SK-N-SH treated with all-trans-retinoic acid at 6 μM for 48 hours (cell line): Measurements from ENCODE around the gene LPP.

Source experiments
- ATAC-seq: fragments of 200-7000 bp; cut with Tn5 transposase; 3 replicates; pipeline ENCODE4 v1.9.1; 2020; ENCODE audit warnings: mild to moderate bottlenecking, moderate library complexity
- ARNTL ChIP-seq: fragments of 450-650 bp; formaldehyde crosslinking; IDR thresholded peaks from 2 replicates; pipeline ENCODE4 v1.5.0; 2020; ENCODE audit warnings: low read depth, mild to moderate bottlenecking, moderate library complexity, borderline replicate concordance
- CREB5 ChIP-seq: fragments of 250-450 bp; sonication (Bioruptor Pico); IDR thresholded peaks from 2 replicates; pipeline ENCODE4 v1.5.1; 2020; ENCODE audit warnings: low read depth, mild to moderate bottlenecking, moderate library complexity
- CSDC2 ChIP-seq: fragments of 250-450 bp; sonication (Bioruptor Pico); IDR thresholded peaks from 2 replicates; pipeline ENCODE4 v1.5.0; 2020; ENCODE audit warnings: mild to moderate bottlenecking, moderate library complexity
- ISL1 ChIP-seq: fragments of 250-450 bp; sonication (Bioruptor Pico); IDR thresholded peaks from 2 replicates; pipeline ENCODE4 v2.1.2; 2022; ENCODE audit warnings: mild to moderate bottlenecking, moderate library complexity
- OSR1 ChIP-seq: fragments of 250-450 bp; sonication (Bioruptor Pico); IDR thresholded peaks from 2 replicates; pipeline ENCODE4 v1.8.0; 2022; ENCODE audit warnings: moderate library complexity, mild to moderate bottlenecking, inconsistent platforms
- PPARA ChIP-seq: fragments of 250-450 bp; sonication (Bioruptor Pico); IDR thresholded peaks from 2 replicates; pipeline ENCODE4 v1.5.0; 2020; ENCODE audit warnings: mild to moderate bottlenecking, borderline replicate concordance
- RARB ChIP-seq: fragments of 250-450 bp; sonication (Bioruptor Pico); IDR thresholded peaks from 2 replicates; pipeline ENCODE4 v1.8.0; 2021; ENCODE audit warnings: mild to moderate bottlenecking, moderate library complexity
- SNAI2 ChIP-seq: fragments of 250-450 bp; sonication (Bioruptor Pico); IDR thresholded peaks from 2 replicates; pipeline ENCODE4 v1.5.0; 2020; ENCODE audit warnings: mild to moderate bottlenecking, moderate library complexity
- TCF4 ChIP-seq: fragments of 250-450 bp; sonication (Bioruptor Pico); IDR thresholded peaks from 2 replicates; pipeline ENCODE4 v1.8.0; 2021; ENCODE audit warnings: mild to moderate bottlenecking, moderate library complexity, borderline replicate concordance
- TOX ChIP-seq: fragments of 250-450 bp; sonication (Bioruptor Pico); IDR thresholded peaks from 2 replicates; pipeline ENCODE4 v1.8.0; 2021; ENCODE audit warnings: mild to moderate bottlenecking, moderate library complexity, borderline replicate concordance
- ZC3H10 ChIP-seq: fragments of 250-450 bp; sonication (Bioruptor Pico); IDR thresholded peaks from 2 replicates; pipeline ENCODE4 v1.5.1; 2021; ENCODE audit warnings: mild to moderate bottlenecking, moderate library complexity
- ZFP3 ChIP-seq: fragments of 250-450 bp; sonication (Bioruptor Pico); IDR thresholded peaks from 2 replicates; pipeline ENCODE4 v1.5.0; 2020; ENCODE audit warnings: mild to moderate bottlenecking, moderate library complexity
- ZFP30 ChIP-seq: fragments of 450-650 bp; formaldehyde crosslinking; IDR thresholded peaks from 2 replicates; pipeline ENCODE4 v1.5.0; 2022; ENCODE audit warnings: mild to moderate bottlenecking, moderate library complexity
- ZNF565 ChIP-seq: fragments of 450-650 bp; formaldehyde crosslinking; conservative IDR thresholded peaks from 2 replicates; pipeline ENCODE4 v1.5.0; 2020; ENCODE audit warnings: low read depth, mild to moderate bottlenecking, moderate library complexity
- ZNF70 ChIP-seq: fragments of 450-650 bp; formaldehyde crosslinking; IDR thresholded peaks from 2 replicates; pipeline ENCODE4 v1.5.0; 2020; ENCODE audit warnings: mild to moderate bottlenecking, moderate library complexity
- ZNF8 ChIP-seq: fragments of 450-650 bp; formaldehyde crosslinking; IDR thresholded peaks from 2 replicates; pipeline ENCODE4 v1.5.0; 2020; ENCODE audit warnings: mild to moderate bottlenecking, moderate library complexity
- TF ChIP-seq, protein P1 (sequence below): fragments of 250-450 bp; sonication (Bioruptor Pico); IDR thresholded peaks from 2 replicates; pipeline ENCODE4 v1.8.0; 2021; ENCODE audit warnings: low read depth, mild to moderate bottlenecking, moderate library complexity, borderline replicate concordance
- TF ChIP-seq, protein P2 (sequence below): fragments of 250-450 bp; sonication (Bioruptor Pico); IDR thresholded peaks from 2 replicates; pipeline ENCODE4 v1.5.1; 2021; ENCODE audit warnings: mild to moderate bottlenecking, moderate library complexity
- TF ChIP-seq, protein P3 (sequence below): fragments of 250-450 bp; sonication (Bioruptor Pico); IDR thresholded peaks from 2 replicates; pipeline ENCODE4 v1.5.0; 2020; ENCODE audit warnings: mild to moderate bottlenecking, moderate library complexity

Gene LPP

GRCh38 chr3:188282871-188283270 is 128.9 kb downstream of the LPP start (continued):
- TF ChIP-seq, protein P1, sequence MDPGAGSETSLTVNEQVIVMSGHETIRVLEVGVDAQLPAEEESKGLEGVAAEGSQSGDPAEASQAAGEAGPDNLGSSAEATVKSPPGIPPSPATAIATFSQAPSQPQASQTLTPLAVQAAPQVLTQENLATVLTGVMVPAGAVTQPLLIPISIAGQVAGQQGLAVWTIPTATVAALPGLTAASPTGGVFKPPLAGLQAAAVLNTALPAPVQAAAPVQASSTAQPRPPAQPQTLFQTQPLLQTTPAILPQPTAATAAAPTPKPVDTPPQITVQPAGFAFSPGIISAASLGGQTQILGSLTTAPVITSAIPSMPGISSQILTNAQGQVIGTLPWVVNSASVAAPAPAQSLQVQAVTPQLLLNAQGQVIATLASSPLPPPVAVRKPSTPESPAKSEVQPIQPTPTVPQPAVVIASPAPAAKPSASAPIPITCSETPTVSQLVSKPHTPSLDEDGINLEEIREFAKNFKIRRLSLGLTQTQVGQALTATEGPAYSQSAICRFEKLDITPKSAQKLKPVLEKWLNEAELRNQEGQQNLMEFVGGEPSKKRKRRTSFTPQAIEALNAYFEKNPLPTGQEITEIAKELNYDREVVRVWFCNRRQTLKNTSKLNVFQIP (CRISPR knock-in tag), result no peak
- no peak for TF ChIP-seq ZFP30
- TF ChIP-seq, all 23 proteins: peak for 0

GRCh38 chr3:188283347-188283746 is 129.4 kb downstream of the LPP start:
- TF ChIP-seq TOX (CRISPR knock-in tag), result no peak
- TF ChIP-seq ZC3H10 (CRISPR knock-in tag), result no peak
- TF ChIP-seq PPARA (CRISPR knock-in tag), result no peak
- no peak for TF ChIP-seq ARNTL
- TF ChIP-seq CREB5, result no peak
- TF ChIP-seq, protein P2, sequence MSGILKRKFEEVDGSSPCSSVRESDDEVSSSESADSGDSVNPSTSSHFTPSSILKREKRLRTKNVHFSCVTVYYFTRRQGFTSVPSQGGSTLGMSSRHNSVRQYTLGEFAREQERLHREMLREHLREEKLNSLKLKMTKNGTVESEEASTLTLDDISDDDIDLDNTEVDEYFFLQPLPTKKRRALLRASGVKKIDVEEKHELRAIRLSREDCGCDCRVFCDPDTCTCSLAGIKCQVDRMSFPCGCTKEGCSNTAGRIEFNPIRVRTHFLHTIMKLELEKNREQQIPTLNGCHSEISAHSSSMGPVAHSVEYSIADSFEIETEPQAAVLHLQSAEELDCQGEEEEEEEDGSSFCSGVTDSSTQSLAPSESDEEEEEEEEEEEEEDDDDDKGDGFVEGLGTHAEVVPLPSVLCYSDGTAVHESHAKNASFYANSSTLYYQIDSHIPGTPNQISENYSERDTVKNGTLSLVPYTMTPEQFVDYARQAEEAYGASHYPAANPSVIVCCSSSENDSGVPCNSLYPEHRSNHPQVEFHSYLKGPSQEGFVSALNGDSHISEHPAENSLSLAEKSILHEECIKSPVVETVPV (CRISPR knock-in tag), result no peak
- no peak for TF ChIP-seq OSR1 (CRISPR knock-in tag)
- TF ChIP-seq, protein P1 (CRISPR knock-in tag), result no peak
- no peak for TF ChIP-seq ISL1 (CRISPR knock-in tag)
- TF ChIP-seq ZFP30, result no peak
- no peak for TF ChIP-seq TCF4 (CRISPR knock-in tag)
- TF ChIP-seq ZNF8 (CRISPR knock-in tag), result no peak
- TF ChIP-seq ZFP3 (CRISPR knock-in tag), result no peak
- no peak for TF ChIP-seq ZNF565
- TF ChIP-seq, protein P3, sequence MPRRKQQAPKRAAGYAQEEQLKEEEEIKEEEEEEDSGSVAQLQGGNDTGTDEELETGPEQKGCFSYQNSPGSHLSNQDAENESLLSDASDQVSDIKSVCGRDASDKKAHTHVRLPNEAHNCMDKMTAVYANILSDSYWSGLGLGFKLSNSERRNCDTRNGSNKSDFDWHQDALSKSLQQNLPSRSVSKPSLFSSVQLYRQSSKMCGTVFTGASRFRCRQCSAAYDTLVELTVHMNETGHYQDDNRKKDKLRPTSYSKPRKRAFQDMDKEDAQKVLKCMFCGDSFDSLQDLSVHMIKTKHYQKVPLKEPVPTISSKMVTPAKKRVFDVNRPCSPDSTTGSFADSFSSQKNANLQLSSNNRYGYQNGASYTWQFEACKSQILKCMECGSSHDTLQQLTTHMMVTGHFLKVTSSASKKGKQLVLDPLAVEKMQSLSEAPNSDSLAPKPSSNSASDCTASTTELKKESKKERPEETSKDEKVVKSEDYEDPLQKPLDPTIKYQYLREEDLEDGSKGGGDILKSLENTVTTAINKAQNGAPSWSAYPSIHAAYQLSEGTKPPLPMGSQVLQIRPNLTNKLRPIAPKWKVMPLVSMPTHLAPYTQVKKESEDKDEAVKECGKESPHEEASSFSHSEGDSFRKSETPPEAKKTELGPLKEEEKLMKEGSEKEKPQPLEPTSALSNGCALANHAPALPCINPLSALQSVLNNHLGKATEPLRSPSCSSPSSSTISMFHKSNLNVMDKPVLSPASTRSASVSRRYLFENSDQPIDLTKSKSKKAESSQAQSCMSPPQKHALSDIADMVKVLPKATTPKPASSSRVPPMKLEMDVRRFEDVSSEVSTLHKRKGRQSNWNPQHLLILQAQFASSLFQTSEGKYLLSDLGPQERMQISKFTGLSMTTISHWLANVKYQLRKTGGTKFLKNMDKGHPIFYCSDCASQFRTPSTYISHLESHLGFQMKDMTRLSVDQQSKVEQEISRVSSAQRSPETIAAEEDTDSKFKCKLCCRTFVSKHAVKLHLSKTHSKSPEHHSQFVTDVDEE (CRISPR knock-in tag), result no peak
- TF ChIP-seq RARB (CRISPR knock-in tag), result no peak
- TF ChIP-seq CSDC2 (CRISPR knock-in tag), result no peak
- no peak for ATAC-seq

DNA sequence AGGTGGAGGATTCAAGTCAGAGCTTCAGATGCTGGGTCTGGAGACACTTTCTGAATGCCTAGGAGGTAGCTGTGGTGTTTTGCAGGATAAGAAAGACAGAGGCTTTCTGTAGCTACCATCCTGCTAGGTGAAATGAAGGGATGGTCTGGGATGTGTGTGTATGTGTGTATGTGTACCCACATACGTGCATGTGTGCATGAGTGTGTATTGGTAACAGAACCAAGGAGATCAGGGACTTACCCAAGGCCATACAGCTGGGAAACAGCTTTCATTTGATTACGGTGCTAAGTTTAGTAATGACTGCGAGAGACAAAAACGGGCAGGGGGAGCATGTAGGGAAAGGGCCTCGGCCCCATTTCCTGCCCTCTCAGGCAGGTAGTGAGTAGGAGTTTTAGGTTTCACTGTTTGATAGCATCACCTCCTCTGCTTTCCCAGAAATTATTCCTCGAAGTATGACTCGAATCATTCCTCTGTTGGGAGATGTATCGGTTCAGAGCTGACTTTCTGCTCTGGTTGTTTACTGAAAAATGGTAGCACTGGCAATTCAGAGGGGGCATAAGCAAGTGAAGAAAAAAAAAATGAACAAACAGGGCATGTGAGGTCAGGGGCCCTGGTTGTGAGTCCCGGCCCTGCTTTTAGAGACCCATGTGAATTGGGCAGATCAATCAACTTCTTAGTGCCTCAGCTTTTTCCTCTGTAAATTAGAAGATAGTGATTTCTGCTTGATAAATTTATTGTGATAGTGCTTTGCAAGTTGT is 130.7 kb downstream of the LPP start:
- TF ChIP-seq ISL1 (CRISPR knock-in tag) (no peak), ZFP3 (CRISPR knock-in tag) (peak; percentile 72; the same call in 1 of the 2 replicates), ZFP30 (no peak), SNAI2 (CRISPR knock-in tag) (no peak), OSR1 (CRISPR knock-in tag) (no peak), ZNF70 (no peak)
- TF ChIP-seq, protein P1 (CRISPR knock-in tag), result no peak
- no peak for ATAC-seq
